CD14-positive monocyte (primary cell): Measurements from ENCODE around the gene PODXL. TPM values are rescaled to one million over a fixed set of nuclear protein-coding genes. Genes with fewer than 3 reads are reported as not detected.
A peak's percentile ranks its signal among the peaks of the same experiment; 100 is the strongest.

Experiments used
- DNase-seq, 3 donors: peaks; one replicate each; pipeline ENCODE4 v3.0.0-alpha.2; 2011 to 2022
- H2AFZ ChIP-seq: 2 replicates; pipeline ENCODE4 v1.6.0; 2012; ENCODE audit warnings: mild to moderate bottlenecking, low read depth, low read length, inconsistent platforms; ENCODE audit not compliant: insufficient read depth, poor library complexity, severe bottlenecking
- H3K27ac ChIP-seq, 2 donors: 1 replicate in 1 of 2; 2 replicates in 1 of 2; pipeline ENCODE4 v1.5.1; 2012 to 2013; ENCODE audit warnings: low read length in 2 of 2, control low read depth in 1 of 2, inconsistent platforms in 1 of 2, low read depth in 1 of 2, mild to moderate bottlenecking in 1 of 2
- H3K27me3 ChIP-seq, 2 donors: one replicate each; pipeline versions ENCODE4 v1.6.0 to v1.6.1; 2011 to 2013; ENCODE audit warnings: low read length in 2 of 2; ENCODE audit not compliant: control insufficient read depth in 2 of 2, insufficient read depth in 2 of 2
- H3K36me3 ChIP-seq, 2 donors: replicated peaks in 1 of 2; 1 replicate in 1 of 2; 2 replicates in 1 of 2; pipeline versions ENCODE4 v1.5.1 to v1.6.1; 2012 to 2013; ENCODE audit warnings: low read length in 2 of 2, control low read depth in 1 of 2, inconsistent platforms in 1 of 2, mild to moderate bottlenecking in 1 of 2; ENCODE audit not compliant: insufficient read depth in 2 of 2, control insufficient read depth in 1 of 2
- H3K4me1 ChIP-seq, 2 donors: 1 replicate in 1 of 2; 2 replicates in 1 of 2; pipeline versions ENCODE4 v1.5.1 to v1.6.1; 2012 to 2013; ENCODE audit warnings: low read length in 2 of 2, control low read depth in 1 of 2, inconsistent platforms in 1 of 2, mild to moderate bottlenecking in 1 of 2, moderate library complexity in 1 of 2; ENCODE audit not compliant: insufficient read depth in 2 of 2, control insufficient read depth in 1 of 2
- H3K4me2 ChIP-seq: replicated peaks from 2 replicates; pipeline ENCODE3; 2012; ENCODE audit warnings: low read length, moderate library complexity, mild to moderate bottlenecking; ENCODE audit not compliant: poor library complexity, severe bottlenecking; ENCODE audit errors: extremely low read depth
- H3K4me3 ChIP-seq, 3 experiments: fragments of 200-600 bp in 1 of 3; sonication (generic) in 1 of 3; replicated peaks in 1 of 3; 1 replicate in 2 of 3; 2 replicates in 1 of 3; pipeline ENCODE4 v1.5.1; 2011 to 2013; ENCODE audit warnings: low read length in 3 of 3, mild to moderate bottlenecking in 3 of 3, control low read depth in 2 of 3, low read depth in 2 of 3, inconsistent platforms in 1 of 3, moderate library complexity in 1 of 3
- H3K79me2 ChIP-seq: 2 replicates; pipeline ENCODE4 v1.6.0; 2012; ENCODE audit warnings: mild to moderate bottlenecking, control low read depth, inconsistent platforms, low read length, moderate library complexity; ENCODE audit not compliant: insufficient read depth
- H3K9ac ChIP-seq: 2 replicates; pipeline ENCODE4 v1.6.0; 2017; ENCODE audit warnings: low read length, mild to moderate bottlenecking; ENCODE audit not compliant: insufficient read depth, poor library complexity, severe bottlenecking
- H3K9me3 ChIP-seq, 2 donors: replicated peaks in 1 of 2; 1 replicate in 1 of 2; 2 replicates in 1 of 2; pipeline versions ENCODE4 v1.5.1 to v1.6.1; 2012 to 2013; ENCODE audit warnings: low read length in 2 of 2, control low read depth in 1 of 2; ENCODE audit not compliant: control insufficient read depth in 1 of 2, insufficient read depth in 1 of 2
- H4K20me1 ChIP-seq: 2 replicates; pipeline ENCODE4 v1.6.0; 2012; ENCODE audit warnings: mild to moderate bottlenecking, low read length, control low read depth, moderate library complexity; ENCODE audit not compliant: insufficient read depth
- H3K27ac Mint-ChIP-seq, 7 donors: one replicate each; pipeline ENCODE4 v1.8.0; 2020; ENCODE audit warnings: mild to moderate bottlenecking in 7 of 7, mixed read lengths in 7 of 7, moderate library complexity in 6 of 7, inconsistent platforms in 2 of 7
- H3K27me3 Mint-ChIP-seq, 3 donors: one replicate each; pipeline ENCODE4 v1.8.0; 2021 to 2022; ENCODE audit warnings: low read depth in 3 of 3, mild to moderate bottlenecking in 3 of 3, mixed read lengths in 3 of 3, moderate library complexity in 3 of 3, inconsistent platforms in 1 of 3
- H3K36me3 Mint-ChIP-seq, 2 donors: one replicate each; pipeline ENCODE4 v1.8.0; 2020; ENCODE audit warnings: mixed read lengths in 2 of 2, inconsistent platforms in 1 of 2, mild to moderate bottlenecking in 1 of 2
- H3K4me1 Mint-ChIP-seq: one replicate; pipeline ENCODE4 v1.8.0; 2020; ENCODE audit warnings: mild to moderate bottlenecking, mixed read lengths
- H3K4me3 Mint-ChIP-seq, 2 donors: one replicate each; pipeline ENCODE4 v1.8.0; 2020; ENCODE audit warnings: mild to moderate bottlenecking in 2 of 2, mixed read lengths in 2 of 2, moderate library complexity in 1 of 2
- H3K9me3 Mint-ChIP-seq, 7 donors: one replicate each; pipeline ENCODE4 v1.8.0; 2020 to 2022; ENCODE audit warnings: mixed read lengths in 7 of 7, mild to moderate bottlenecking in 6 of 7, moderate library complexity in 6 of 7, inconsistent platforms in 2 of 7
- CTCF ChIP-seq: fragments of 200-600 bp; IDR thresholded peaks from one replicate; pipeline ENCODE4 v1.8.0; 2022; ENCODE audit warnings: antibody characterized with exemption, mild to moderate bottlenecking
- WGBS: methylation state at CpG from one replicate; pipeline ENCODE4 v1.1.5; 2013; ENCODE audit warnings: missing lambda C conversion rate; ENCODE audit not compliant: insufficient coverage; 5-methylcytosine and 5-hydroxymethylcytosine counted together
- intact Hi-C, 2 donors: fragments of 100-400 bp; cut with micrococcal nuclease; formaldehyde crosslinking; loops; one replicate each; pipeline versions ENCODE4 v1.15.0 to v1.15.1; 2023
- polyA minus RNA-seq: library from RNA; depleted of rRNA, polyadenylated mRNA; stranded (reverse); fragments of >200 nt; gene quantifications from 2 replicates; pipeline ENCODE4 v1.2.3, GENCODE V29; 2012
- polyA plus RNA-seq, 3 donors: library from polyadenylated mRNA; depleted of rRNA in 1 of 3; unstranded in 2 of 3; stranded (reverse) in 1 of 3; fragments of 300-500 nt in 2 of 3; fragments of >200 nt in 1 of 3; fragmentation: Illumina TruSeq in 2 of 3; gene quantifications; 1 replicate in 2 of 3; 2 replicates in 1 of 3; pipeline ENCODE4 v1.2.3, GENCODE V29; 2012 to 2021
- total RNA-seq, 12 experiments: library from RNA in 1 of 12; stranded (reverse) in 1 of 12; fragments of 120-200 nt in 1 of 12; gene quantifications; one replicate each; pipeline ENCODE4 v1.2.4 and lab custom pipeline; 2013 to 2026; ENCODE audit warnings: mixed read lengths in 6 of 12, inconsistent platforms in 1 of 12

PODXL gene
- total RNA-seq (2013), result 0.25 TPM
- polyA plus RNA-seq, result under 1 TPM in 2 of 3 donors, not detected in 1; 0.20 to 0.25 TPM
- 0.14 and 0.40 TPM in 2 replicates for polyA minus RNA-seq
- 0.59 to 12.2 (median 2.5) reads per million in 11 experiments for total RNA-seq (lab: John Stamatoyannopoulos, UW)

- Histone ChIP-seq H3K79me2 (no peaks in the 10 kb centered on the region), H3K27me3 (peaks cover 41 to 71% of the 10 kb centered on the region in 2 donors), H3K9ac (peak within 1 kb of the TSS; percentile 46), H3K4me3 (peak within 1 kb of the TSS; percentile 22 to 75 (median 39)), H4K20me1 (no peaks in the 10 kb centered on the region), H3K4me2 (peak within 1 kb of the TSS; percentile 88), H2AFZ (peak within 1 kb of the TSS; percentile 80), H3K36me3 (no peaks in the 10 kb centered on the region), H3K9me3 (peaks cover 0 to 7% of the 10 kb centered on the region in 2 donors), H3K27ac (no peak within 1 kb of the TSS), H3K4me1 (peaks cover 12 to 28% of the 10 kb centered on the region in 2 donors)
- Mint-ChIP-seq H3K27me3 (peaks cover 60 to 80% (median 73%) of the 10 kb centered on the region in 3 donors), H3K4me3 (peak within 1 kb of the TSS; percentile 79 to 92), H3K27ac (no peak within 1 kb of the TSS), H3K4me1 (peaks cover 19% of the 10 kb centered on the region), H3K36me3 (peaks cover 0 to 4% of the 10 kb centered on the region in 2 donors), H3K9me3 (peaks cover 0 to 11% (median 2%) of the 10 kb centered on the region in 7 donors)
- peak; percentile 29 to 59 (median 59) for DNase-seq
- intact Hi-C loops, result no loop called here
- TF ChIP-seq CTCF, result no peak
- 0% methylated on average over 83 of the region's 112 CpGs for WGBS
These were observed at the start of gene PODXL for GRCh38 chr7:131556053-131556908. PODXL (minus strand) TSS chr7:131556628; CDS start chr7:131556359, 269 bp downstream.

- peaks cover 2% of the 10 kb centered on the region for H3K4me1 Mint-ChIP-seq
These were observed 49.0 kb upstream of the PODXL start for GRCh38 chr7:131605280-131605878.

More at GRCh38 chr7:131605280-131605878, 49.0 kb upstream of the PODXL start:
- Histone ChIP-seq H3K4me1 (no peaks in the 10 kb centered on the region), H3K27ac (no peak overlapping the region), H3K4me3 (no peak overlapping the region), H3K27me3 (peaks cover 0 to 15% of the 10 kb centered on the region in 2 donors), H4K20me1 (no peaks in the 10 kb centered on the region), H3K4me2 (no peak overlapping the region), H3K36me3 (no peaks in the 10 kb centered on the region), H3K9me3 (no peaks in the 10 kb centered on the region), H2AFZ (no peak overlapping the region), H3K9ac (no peak overlapping the region), H3K79me2 (no peaks in the 10 kb centered on the region)
- H3K27ac Mint-ChIP-seq, result no peak overlapping the region
- H3K4me3 Mint-ChIP-seq, result no peak overlapping the region
- whole genome bisulfite sequencing, result 65% methylated on average over 2 of the region's 9 CpGs
- H3K9me3 Mint-ChIP-seq, result peaks cover 0 to 2% (median 0%) of the 10 kb centered on the region in 7 donors
- TF ChIP-seq CTCF, result no peak
- H3K36me3 Mint-ChIP-seq, result no peaks in the 10 kb centered on the region
- intact Hi-C loops, result no loop called here
- peaks cover 22 to 29% (median 29%) of the 10 kb centered on the region in 3 donors for H3K27me3 Mint-ChIP-seq
- DNase-seq, result no peak
